Non-pigmented ciliary epithelial cell (primary cell): ENCODE measurements around the gene PTPN1.
"Not testable (repeated sequence)": the region's sequence is repeated elsewhere in the genome, so short reads cannot be mapped to it uniquely, and the experiment has no call there.

ENCODE experiments used
- DNase-seq: peaks from one replicate; pipeline ENCODE4 v3.0.0-alpha.2; 2010; ENCODE audit warnings: low read depth

Gene PTPN1

GRCh38 chr20:50509923-50510705 lies at the start of gene PTPN1:
TSS of gene PTPN1 (plus strand) at chr20:50510383. CDS start at chr20:50510528, 145 bp downstream.
- DNase-seq, result peak; percentile 95

- DNase-seq, result no peak
These were observed 49.4 kb upstream of the PTPN1 start for GRCh38 chr20:50460608-50461267.

- DNase-seq, result no peak
These were observed 48.0 kb upstream of the PTPN1 start for GRCh38 chr20:50462093-50462690.

GRCh38 chr20:50464026-50464724 lies 46.0 kb upstream of the PTPN1 start:
- DNase-seq, result no peak

- no peak for DNase-seq
These were observed 45.2 kb upstream of the PTPN1 start for GRCh38 chr20:50464725-50465650.

- no peak for DNase-seq
These were observed 43.0 kb upstream of the PTPN1 start for GRCh38 chr20:50467174-50467573.

GRCh38 chr20:50467718-50468356 lies 42.3 kb upstream of the PTPN1 start:
- DNase-seq, result no peak

GRCh38 chr20:50468378-50468798 lies 41.8 kb upstream of the PTPN1 start:
- DNase-seq, result no peak

GRCh38 chr20:50469176-50469723 lies 40.9 kb upstream of the PTPN1 start:
- no peak for DNase-seq

GRCh38 chr20:50469796-50470195 lies 40.4 kb upstream of the PTPN1 start:
- no peak for DNase-seq

- DNase-seq, result no peak
These were observed 39.8 kb upstream of the PTPN1 start for GRCh38 chr20:50470264-50470858.

- no peak for DNase-seq
These were observed 39.0 kb upstream of the PTPN1 start for GRCh38 chr20:50471231-50471630.

- no peak for DNase-seq
These were observed 37.2 kb upstream of the PTPN1 start for GRCh38 chr20:50472693-50473664.

GRCh38 chr20:50474356-50474755 lies 35.8 kb upstream of the PTPN1 start:
- not testable (repeated sequence) for DNase-seq

- DNase-seq, result no peak
These were observed 34.4 kb upstream of the PTPN1 start for GRCh38 chr20:50475681-50476292.

- DNase-seq, result no peak
These were observed 32.8 kb upstream of the PTPN1 start for GRCh38 chr20:50477239-50477872.

GRCh38 chr20:50478162-50478990 lies 31.8 kb upstream of the PTPN1 start:
- no peak for DNase-seq
